Medulla oblongata (tissue), 1 donor: ENCODE data around the gene HNRNPA0.

Experiments used
- DNase-seq: peaks from one replicate; pipeline ENCODE4 v3.0.0-alpha.2; 2015; ENCODE audit errors: extremely low spot score

HNRNPA0 gene

GRCh38 chr5:137727623-137728022 is 26.5 kb downstream of the HNRNPA0 start:
- DNase-seq = no peak

- DNase-seq = no peak
These were observed 29.9 kb downstream of the HNRNPA0 start for GRCh38 chr5:137724251-137724650.

GRCh38 chr5:137718611-137719010 is 35.6 kb downstream of the HNRNPA0 start:
- DNase-seq = no peak

GRCh38 chr5:137716337-137716736 is 37.8 kb downstream of the HNRNPA0 start:
- DNase-seq = no peak

GRCh38 chr5:137715456-137715855 is 38.7 kb downstream of the HNRNPA0 start:
- DNase-seq = no peak

- DNase-seq = no peak
These were observed 39.2 kb downstream of the HNRNPA0 start for GRCh38 chr5:137714946-137715345.

- DNase-seq = no peak
These were observed 39.7 kb downstream of the HNRNPA0 start for GRCh38 chr5:137714494-137714893.

- no peak for DNase-seq
These were observed 42.0 kb downstream of the HNRNPA0 start for GRCh38 chr5:137712139-137712667.

GRCh38 chr5:137710086-137710485 is 44.1 kb downstream of the HNRNPA0 start:
- DNase-seq = no peak

- DNase-seq = no peak
These were observed 45.2 kb downstream of the HNRNPA0 start for GRCh38 chr5:137708796-137709559.

GRCh38 chr5:137708062-137708461 is 46.1 kb downstream of the HNRNPA0 start:
- no peak for DNase-seq

GRCh38 chr5:137706841-137707240 is 47.3 kb downstream of the HNRNPA0 start:
- no peak for DNase-seq

GRCh38 chr5:137705106-137705505 is 49.1 kb downstream of the HNRNPA0 start:
- no peak for DNase-seq

- no peak for DNase-seq
These were observed 50.6 kb downstream of the HNRNPA0 start for GRCh38 chr5:137703565-137703964.

- no peak for DNase-seq
These were observed 53.9 kb downstream of the HNRNPA0 start for GRCh38 chr5:137700282-137700680.

GRCh38 chr5:137699336-137700281 is 54.6 kb downstream of the HNRNPA0 start:
- DNase-seq = no peak

- DNase-seq = no peak
These were observed 57.7 kb downstream of the HNRNPA0 start for GRCh38 chr5:137696481-137696880.

- peak; percentile 27 for DNase-seq
These were observed 58.3 kb downstream of the HNRNPA0 start for GRCh38 chr5:137695651-137696428.
